HG03442 (cell line): ENCODE data around the gene TMEM51.
"Not testable (repeated sequence)": the region's sequence is repeated elsewhere in the genome, so short reads cannot be mapped to it uniquely, and the experiment has no call there.

Source experiments
- ATAC-seq: cut with Tn5 transposase; IDR thresholded peaks from one replicate; pipeline ENCODE4 v1.9.1; 2021; ENCODE audit warnings: mild to moderate bottlenecking, moderate library complexity; ENCODE audit not compliant: unreplicated experiment

TMEM51 gene

DNA sequence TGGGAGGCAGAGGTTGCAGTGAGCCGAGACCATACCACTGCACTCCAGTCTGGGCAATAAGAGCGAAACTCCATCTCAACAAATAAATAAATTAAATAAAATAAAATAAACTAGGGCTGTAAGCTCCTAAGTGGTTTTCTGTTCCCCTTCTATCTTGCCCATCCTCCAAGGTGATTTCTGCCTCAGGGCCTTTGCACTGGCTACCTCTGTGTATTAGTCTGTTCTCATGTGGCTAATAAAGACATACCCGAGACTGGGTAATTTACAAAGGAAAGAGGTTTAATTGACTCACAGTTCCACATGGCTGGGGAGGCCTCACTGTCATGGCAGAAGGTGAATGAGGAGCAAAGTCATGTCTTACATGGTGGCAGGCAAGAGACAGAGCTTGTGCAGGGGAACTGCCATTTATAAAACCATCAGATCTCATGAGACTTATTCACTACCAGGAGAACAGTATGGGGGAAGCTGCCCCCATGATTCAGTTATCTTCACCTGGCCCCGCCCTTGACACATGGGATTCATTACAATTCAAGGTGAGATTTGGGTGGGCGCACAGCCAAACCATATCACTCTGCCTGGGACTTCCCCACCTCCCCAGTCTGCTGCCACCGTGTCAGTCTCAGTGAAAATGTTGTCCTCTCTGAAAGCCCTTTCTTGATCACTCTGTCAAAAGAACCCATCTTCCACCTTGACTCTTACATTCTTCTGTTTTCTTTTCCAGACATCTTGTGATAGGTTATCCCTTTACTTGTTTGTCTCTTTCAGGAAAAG is 22.0 kb downstream of the TMEM51 start:
- not testable (repeated sequence) for ATAC-seq

DNA sequence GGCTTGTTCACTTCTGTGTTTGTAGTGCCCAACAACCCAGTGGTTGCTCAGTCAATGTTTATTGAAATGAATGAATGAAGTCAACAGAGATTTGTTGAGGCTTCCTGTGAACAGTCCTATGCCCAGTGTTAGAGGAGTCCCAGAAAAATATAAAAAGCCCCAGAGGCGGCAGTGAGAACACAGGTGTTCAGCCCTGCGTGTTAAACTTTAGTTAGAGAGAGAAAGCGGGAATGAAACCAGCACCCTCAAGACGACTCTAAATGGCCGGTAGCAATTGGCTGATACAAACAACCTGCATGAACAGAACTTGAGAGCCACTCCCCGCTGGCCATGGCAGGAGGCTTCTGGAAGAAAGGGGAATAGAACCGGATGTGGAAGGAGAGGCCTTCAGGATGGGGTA is 22.6 kb downstream of the TMEM51 start:
- peak; percentile 49 for ATAC-seq

DNA sequence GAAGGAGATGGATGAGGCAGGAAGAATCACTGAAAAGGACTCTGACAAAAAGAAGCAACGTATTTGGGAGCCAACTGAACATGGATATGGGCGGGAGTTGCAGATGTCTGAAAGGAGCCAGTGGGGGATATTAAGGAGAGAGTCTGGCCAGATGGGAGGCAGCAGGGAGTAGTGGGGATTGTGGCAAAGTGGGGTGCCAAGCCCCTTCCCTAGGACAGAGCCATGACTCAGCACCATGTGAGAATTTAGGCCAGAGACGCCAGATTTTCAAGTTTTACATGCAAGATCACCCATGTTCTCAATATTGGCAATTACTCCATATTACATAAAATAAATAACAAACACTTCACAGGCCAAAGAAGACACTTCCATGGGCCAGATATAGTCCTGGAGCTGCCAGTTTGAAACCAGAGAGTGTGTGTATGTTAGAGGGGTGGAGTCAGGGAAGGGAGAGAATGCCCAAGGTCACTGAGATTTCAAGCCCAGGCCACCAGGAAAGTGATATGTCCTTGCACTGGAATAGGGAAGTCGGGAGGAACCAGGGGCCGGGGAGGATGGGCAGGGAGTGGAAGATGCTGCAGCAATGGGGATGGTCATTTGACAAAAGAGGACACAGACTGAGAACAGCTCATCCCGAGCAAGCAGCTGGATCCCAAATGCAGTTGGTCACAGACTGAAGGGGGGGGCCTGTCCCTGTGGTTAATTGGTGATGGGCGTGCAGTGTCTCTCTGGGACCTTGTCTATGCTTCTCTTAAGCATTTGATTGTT is 23.5 kb downstream of the TMEM51 start:
- ATAC-seq: no peak

DNA sequence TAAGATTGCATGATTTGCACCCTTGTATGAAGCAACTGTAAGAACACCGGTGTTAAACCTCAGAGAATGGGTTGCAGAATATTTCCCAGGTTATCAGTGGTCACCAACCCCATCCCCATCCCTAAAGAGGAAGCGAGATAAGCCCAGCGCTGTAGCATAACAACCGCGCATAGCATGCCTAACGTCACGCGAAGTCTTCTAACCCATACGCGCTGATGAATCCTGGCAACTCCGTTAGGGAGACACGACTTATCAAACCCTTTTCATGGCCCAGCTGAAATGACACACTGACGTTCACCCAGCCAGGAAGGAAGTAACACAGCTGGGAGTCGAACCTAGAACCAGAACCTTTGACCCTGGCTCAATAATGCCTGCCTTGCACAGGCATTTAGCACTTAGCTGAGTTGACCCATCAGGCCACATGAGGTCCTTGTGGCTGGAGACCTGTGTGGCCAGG is 24.2 kb downstream of the TMEM51 start:
- no peak for ATAC-seq

DNA sequence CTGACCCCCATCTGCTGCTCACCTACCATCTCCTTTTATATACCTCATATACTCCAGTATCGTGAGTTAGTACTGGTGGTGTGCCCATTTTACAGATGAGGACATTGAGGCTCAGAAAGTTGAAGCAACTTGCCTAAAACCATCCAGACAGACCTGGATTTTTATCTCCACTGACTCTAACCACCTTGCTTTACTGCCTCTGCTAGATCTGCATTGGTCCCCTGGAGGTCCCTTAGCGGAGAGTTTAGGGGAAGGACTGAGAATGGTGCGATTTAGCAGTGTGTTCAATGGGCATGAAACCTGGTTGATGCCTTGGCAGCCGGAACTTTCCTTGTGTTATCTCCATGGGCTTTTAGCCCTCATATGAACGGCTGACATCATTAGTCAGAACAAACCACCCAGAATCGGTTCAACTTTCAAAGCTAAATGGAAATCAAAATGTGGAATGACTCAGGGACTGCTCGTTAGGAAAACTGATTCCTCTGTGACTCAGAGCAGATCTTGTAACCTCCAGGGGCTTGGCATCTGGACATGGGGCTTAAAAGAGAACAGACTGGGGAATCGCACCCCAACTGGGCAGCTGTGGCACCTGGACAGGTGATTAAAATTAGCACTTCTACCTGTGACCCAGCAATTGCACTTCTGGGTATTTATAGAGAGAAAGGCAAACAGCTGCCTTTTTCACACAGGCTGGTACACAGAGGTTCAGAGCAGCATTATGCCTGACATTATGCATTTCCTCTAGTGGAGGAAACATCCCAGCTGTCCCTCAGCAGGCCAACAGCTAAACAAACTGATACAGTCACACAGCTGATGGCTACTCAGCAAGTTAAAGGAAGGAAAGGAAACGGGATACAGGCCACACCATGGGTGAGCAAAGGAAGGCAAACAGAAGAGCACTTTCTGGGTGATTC is 25.3 kb downstream of the TMEM51 start:
- no peak for ATAC-seq

DNA sequence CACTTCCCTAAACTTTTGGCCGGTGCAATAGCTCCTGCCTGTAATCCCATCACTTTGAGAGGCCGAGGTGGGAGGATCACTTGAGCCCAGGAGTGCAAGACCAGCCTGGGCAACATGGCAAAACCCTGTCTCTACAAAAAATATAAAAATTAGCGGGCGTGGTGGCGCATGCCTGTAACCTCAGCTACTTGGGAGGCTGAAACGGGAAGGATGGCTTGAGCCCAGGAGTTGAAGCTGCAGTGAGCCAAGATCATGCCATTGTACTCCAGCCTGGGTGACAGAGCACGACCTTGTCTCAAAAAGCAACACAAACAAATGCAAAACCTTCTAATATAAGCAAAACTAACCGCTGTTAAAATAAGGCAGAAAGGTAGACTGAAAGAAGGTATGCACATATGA is 25.9 kb downstream of the TMEM51 start:
- ATAC-seq: no peak

DNA sequence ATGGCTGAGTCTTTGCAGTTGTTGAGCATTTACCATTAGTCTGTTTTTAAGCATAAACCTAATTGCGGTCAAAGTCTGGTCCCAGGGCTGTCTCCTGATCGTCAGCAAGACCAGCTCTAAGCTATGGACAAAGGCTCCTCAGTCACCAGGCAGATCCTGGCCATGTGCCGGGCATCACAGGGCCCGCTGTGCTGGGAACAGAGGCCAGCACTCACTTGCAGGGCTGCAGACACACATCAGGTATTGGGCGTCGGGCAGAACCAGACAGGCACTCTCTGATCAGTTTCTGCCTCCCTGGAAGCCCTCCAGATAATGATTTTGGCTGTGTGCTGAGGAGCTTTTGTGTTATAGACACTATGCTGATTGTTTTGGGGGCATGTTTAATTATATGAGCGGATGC is 26.6 kb downstream of the TMEM51 start:
- no peak for ATAC-seq

DNA sequence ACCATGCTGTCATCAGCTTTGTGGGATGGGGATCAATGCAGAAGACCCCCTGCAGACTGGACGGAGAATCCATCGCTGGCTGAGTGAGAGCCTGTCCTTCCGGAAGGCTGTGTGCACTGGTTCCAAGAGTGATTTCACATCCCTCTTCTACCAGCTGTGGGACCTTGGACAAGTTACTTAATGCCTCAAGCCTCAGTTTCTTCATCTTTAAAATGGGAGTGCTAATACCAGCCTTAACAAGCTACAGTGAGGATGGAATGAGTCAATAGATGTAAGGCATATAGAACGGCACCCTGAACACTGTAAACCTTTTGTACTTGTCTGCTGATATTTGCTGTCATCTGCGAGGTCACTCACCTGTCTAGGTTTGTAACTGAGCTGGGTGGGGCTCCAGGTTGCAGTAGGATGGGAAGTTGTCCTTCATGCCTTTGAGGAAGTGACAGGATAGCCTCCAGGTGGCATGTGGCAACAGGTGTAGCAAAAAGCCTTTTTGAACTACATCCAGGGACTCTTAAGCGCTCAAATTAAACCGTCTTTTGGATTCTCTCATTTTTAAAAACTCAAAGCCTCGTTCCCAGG is 27.5 kb downstream of the TMEM51 start:
- ATAC-seq: no peak

DNA sequence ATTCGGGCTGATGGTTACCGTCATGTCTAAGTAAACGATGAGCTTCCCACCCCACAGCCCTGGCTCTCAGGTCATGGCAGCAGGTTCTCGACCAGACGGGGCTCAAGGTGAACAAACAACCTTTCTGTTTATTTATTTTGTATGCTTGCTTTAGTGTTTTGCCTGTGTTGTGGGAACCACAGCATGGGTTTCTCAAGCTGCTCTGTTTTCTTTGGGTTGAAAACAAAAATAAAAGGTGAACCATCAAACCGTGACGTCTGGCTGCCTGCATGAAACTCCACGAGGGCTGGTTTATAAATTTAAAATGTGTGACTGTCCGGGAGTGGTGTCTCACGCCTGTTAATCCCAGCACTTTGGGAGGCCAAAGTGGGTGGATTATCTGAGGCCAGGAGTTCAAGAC is 28.0 kb downstream of the TMEM51 start:
- ATAC-seq: no peak

DNA sequence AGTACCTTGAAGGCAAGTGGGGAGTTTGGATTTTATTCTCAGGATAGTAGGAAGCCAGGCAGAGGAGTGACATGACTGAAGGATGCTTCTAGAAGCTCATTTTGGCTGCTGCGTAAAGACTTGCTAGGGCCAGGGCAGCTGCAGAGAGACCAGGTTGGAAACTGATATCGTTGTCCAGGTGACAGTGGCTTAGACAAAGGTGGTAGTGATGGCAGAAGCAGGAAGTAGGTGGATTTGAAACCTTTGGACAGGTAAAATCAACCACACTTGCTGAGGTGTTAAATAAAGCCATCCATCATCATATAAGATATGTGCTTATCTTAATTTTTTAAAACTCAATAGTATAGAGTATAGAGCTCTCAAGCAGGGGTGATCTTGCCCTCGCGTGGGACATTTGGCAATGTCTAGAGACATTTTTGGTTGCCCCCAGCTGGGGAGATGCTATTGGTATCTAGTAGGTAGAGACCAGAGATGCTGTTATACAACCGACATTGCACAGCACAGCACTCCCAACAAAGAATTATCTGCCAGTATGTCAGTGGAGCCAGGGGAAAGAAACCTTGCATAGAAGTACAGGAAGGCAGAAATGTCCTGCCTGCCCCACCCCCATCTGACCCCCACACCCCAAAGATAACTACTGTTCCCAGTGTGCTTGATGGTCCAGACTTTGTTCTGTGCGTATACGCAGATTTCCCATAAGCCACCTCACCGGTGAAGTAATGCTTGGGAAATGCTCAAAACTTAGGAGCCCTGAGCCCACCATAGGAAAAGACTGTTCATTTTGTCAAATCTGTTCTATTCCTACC is 31.1 kb downstream of the TMEM51 start:
- no peak for ATAC-seq

DNA sequence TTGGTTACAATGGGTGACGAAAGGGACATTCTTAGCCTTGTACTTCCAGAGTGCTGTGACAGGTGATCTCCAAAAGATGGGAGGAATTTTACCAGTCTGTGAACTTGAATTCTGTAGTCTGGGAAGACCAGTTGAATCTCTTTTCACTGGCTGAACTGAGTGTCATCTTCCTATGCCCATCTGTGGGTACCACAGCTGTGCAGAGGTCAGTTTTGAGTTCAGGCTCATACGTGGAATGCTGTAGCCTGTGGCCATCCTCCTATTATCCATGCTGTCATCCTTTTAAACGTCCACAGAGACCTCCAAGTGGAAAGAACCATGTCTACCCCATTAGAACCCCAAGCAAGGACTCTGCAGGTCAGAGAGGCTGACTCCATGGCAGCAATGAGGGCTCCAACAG is 32.1 kb downstream of the TMEM51 start:
- ATAC-seq: no peak

DNA sequence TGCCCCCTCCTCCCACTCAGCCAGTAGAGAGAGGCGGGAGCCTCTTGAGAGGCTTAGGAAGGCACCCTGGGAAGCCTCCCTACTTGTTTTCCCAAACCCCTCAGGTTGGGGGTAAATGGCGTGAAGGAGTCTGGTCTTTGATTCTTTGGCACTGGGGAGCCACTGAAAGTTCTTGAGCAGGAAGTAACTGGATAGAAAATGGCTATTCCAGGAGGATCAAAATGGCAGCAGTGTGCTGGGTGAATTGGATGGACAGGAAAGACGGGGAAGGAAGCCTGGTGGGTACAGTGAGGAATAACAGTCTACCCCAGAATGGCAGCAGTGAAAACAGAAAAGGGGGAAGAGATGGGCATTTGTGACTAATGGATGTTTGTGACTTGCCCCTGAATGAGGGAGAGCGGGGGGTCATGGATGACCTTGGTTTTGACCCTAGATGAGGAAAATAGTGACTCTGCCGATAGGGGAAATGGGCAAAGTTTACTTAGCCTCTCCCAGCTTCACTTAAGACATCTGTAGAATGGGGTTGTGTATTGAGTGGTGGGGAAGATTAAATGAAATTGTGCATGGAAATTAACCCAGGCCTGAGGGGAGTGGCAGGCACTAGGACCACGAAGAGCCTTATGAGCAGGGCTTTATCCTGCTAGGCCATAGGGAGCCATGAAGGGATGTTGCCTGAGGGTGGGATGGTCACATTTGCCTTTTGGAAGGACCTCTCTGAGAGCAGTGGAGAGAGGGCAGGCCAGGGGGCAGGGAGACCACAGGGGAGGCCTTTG is 32.7 kb downstream of the TMEM51 start:
- no peak for ATAC-seq

DNA sequence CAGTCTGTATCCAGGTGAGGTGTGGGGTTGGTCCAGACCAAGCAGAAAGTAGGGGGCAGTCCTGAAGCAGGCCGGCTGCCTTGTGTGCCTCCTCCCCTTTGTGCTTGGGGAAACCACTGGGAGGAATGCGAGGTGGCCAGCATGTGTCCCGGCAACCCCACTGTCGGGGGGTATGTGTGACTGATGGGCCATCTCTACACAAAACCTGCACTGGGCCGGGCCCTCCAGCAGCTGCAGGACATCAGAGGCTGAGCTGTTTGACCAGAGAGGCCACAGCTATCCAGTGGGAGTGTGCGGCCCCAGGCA is 33.3 kb downstream of the TMEM51 start:
- ATAC-seq: no peak

DNA sequence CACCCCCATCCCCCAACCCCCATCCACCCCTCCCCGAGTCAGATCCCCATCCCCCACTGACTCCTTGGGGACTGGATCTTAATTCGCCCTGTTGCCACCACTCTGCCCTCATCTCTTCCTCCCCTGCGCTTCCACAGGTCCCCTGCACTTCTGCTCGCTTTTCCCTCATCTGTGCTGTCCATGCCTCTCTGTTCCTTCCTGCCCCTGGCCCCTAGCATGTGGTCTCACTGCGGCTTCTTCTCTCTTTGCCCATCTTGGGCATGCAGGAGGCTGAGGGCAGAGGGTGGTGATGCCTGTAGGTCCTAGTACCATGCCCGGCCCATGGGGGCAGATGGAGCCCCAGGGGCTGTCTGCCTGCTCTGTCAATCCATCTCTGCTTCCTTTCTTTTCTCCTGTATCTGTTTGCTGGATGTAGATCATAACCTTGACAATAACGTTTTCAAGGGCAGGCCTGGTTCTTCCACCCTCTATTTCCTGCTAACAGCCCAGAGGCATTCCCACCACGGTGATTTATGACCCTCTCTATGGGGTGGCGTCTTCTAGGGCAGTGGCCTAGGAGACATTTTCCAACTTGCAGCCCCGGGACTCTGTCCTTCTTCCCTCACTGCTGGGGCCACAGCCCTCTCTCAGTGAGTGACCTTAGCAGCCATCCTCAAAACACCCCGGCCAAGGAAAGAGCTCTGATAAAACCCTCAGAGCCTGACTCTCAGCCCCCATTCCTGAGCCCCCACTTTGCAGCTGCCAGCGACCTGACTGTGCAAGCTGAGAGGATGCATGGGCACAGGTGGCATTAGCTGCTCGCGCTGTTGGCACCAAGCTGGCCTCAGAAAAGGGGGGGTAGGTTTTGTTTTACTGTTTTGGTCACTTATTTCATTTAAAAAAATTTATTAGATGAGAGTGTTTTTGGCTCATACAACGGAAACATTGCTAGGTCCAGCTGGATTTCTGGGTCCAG is 33.9 kb downstream of the TMEM51 start:
- no peak for ATAC-seq

DNA sequence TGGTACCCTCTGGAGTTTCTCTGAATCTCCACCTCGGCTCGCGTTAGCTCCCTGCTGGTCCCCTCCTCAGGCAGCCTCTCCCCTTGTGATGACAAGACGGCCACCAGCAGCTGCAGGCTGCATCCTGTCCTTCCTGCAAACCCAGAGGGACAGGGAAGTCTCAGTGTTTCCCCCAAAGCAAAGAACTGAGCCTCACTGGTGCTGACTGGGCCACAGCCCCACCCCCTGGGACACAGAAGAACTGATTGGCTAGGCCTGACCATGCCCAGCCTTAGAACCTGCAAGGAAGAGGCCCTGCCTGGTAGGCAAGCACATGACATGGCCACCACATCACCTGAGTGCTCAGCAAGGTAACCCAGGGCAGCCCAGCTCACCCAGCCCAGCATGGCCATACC is 34.6 kb downstream of the TMEM51 start:
- no peak for ATAC-seq

DNA sequence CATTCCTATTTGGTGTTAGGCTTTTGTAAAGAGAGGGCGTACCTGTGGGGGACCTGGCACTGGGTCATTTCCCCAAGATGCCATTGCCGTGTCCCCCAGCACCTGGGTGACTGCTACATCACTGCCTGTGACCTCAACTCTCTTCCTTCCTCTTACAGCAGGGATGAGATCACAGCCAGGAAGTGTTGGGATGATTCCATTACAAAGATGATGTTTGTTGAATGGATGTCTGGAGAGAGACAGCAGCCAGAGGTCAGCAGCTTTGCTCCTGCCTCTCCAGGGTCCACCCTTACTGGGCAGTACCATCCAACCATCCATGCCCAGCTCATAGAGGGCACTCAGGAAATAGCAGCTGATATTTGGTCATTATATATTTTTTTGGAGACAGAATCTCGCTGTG is 35.1 kb downstream of the TMEM51 start:
- ATAC-seq: no peak

DNA sequence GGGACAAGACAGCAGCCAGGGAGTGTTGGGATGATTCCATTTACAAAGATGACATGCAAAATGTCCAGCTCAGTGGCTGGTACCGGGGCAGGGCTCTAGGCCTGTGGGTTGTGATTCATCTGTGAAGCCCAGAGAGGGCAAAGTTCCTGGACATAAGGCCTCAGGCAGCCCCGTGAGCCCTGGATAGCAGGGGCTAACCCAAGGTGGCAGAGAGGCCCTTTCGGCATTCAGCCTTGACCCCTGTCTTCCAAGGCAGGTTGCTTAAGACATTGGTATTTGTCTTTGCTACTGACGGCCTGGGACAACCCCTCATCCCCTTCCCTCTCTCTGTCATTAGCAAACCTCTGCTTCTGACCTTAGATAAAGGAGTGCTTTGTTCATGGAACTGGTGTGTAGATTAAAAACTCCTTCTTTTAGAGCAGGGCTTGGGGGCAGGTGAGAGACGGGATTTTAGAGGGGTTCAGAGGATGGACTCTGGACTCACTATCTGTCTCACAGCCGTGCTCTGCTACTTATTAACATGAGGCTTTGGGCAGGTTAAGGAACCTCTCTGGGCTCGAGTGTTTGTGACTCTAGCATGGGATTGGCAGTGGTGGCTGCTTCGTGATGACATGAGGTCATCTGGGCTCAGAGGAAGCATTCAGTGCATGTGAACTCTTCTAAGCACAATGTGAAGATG is 36.3 kb downstream of the TMEM51 start:
- no peak for ATAC-seq

DNA sequence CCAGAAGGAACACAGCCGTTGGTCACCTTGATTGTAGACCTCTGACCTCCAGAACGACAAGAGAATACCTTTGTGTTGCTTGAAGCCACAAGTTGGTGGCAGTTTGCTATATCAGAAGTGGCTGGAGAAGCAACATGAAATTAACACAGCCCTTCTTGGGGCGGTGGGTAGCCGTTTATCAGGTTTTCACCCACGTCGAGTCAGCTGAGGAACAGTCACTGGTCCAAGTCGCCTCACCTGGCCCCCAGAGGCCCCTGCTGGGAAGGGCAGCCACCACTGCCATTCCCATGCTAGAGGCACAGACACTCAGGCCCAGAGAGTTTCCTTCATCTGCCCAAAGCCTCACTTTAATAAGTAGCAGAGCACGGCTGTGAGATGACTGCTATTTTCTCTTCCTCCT is 37.7 kb downstream of the TMEM51 start:
- ATAC-seq: no peak
